ENCODE measurements around the gene PRKAG2. TPM values are rescaled to one million over a fixed set of nuclear protein-coding genes. Genes with fewer than 3 reads are reported as not detected.
"Not testable (repeated sequence)": the region's sequence is repeated elsewhere in the genome, so short reads cannot be mapped to it uniquely, and the experiment has no call there.

The PRKAG2 gene
- total RNA-seq, 1 experiment from 2014 or later = 23.9 TPM

GRCh38 chr7:151830121-151830830, 46.6 kb downstream of the PRKAG2 start:
- H3F3A ChIP-seq (ENCODE audit: low read length, unreplicated experiment) = no peaks in the 10 kb centered on the region
- ATAC-seq (no peak), DNase-seq (no peak)
- H3K36me3 ChIP-seq (ENCODE audit: low read depth, low read length) = no peaks in the 10 kb centered on the region
- no peaks in the 10 kb centered on the region for H3K9me3 ChIP-seq (ENCODE audit: low read length)
- H3K4me3 ChIP-seq (ENCODE audit: low read length) = no peak overlapping the region
- intact Hi-C loops (cut with micrococcal nuclease) = no loop called here
- H2AFZ ChIP-seq (ENCODE audit: low read length) = no peak overlapping the region
- no peaks in the 10 kb centered on the region for H3K27me3 ChIP-seq (ENCODE audit: low read length)
- H4K20me1 ChIP-seq (ENCODE audit: low read length) = no peaks in the 10 kb centered on the region
- no peak for TF ChIP-seq CTCF (conservative IDR thresholded peaks at IDR 0.05; ENCODE audit: low read depth, low read length)
- no peak overlapping the region for H3K9ac ChIP-seq (ENCODE audit: low read length)
- H3K4me2 ChIP-seq (ENCODE audit: low read length) = no peak overlapping the region
- POLR2A ChIA-PET (ENCODE audit: unreplicated experiment) = no interaction called here
- H3K27ac ChIP-seq (ENCODE audit: low read length) = no peak overlapping the region
- no peaks in the 10 kb centered on the region for H3K9me2 ChIP-seq (replicated peaks; ENCODE audit: low read length)
- CTCF ChIA-PET = no interaction called here
- no TSS peak for BruUV-seq (replicated peaks)
- H3K4me1 ChIP-seq (ENCODE audit: insufficient read depth, low read length) = no peaks in the 10 kb centered on the region
- H3K79me2 ChIP-seq (ENCODE audit: low read length) = no peaks in the 10 kb centered on the region

- Histone ChIP-seq H3K4me2 (ENCODE audit: low read length) (no peak overlapping the region), H3K4me1 (ENCODE audit: insufficient read depth, low read length) (no peaks in the 10 kb centered on the region), H3K79me2 (ENCODE audit: low read length) (no peaks in the 10 kb centered on the region), H3K9me3 (ENCODE audit: low read length) (no peaks in the 10 kb centered on the region), H3K27me3 (ENCODE audit: low read length) (no peaks in the 10 kb centered on the region), H3K9ac (ENCODE audit: low read length) (no peak overlapping the region), H4K20me1 (ENCODE audit: low read length) (no peaks in the 10 kb centered on the region), H3K27ac (ENCODE audit: low read length) (no peak overlapping the region), H3F3A (ENCODE audit: low read length, unreplicated experiment) (no peaks in the 10 kb centered on the region), H3K9me2 (replicated peaks; ENCODE audit: low read length) (no peaks in the 10 kb centered on the region), H3K36me3 (ENCODE audit: low read depth, low read length) (no peaks in the 10 kb centered on the region), H3K4me3 (ENCODE audit: low read length) (no peak overlapping the region), H2AFZ (ENCODE audit: low read length) (no peak overlapping the region)
- no peak for DNase-seq
- intact Hi-C loops (cut with micrococcal nuclease) = no loop called here
- no TSS peak for BruUV-seq (replicated peaks)
- no peak for ATAC-seq
- TF ChIP-seq EZH2 (IDR thresholded peaks at IDR 0.05; ENCODE audit: low read length, unreplicated experiment) (no peak), EZH2phosphoT487 (IDR thresholded peaks at IDR 0.05; ENCODE audit: borderline replicate concordance, low read length) (no peak), CTCF (conservative IDR thresholded peaks at IDR 0.05; ENCODE audit: low read depth, low read length) (no peak)
- CTCF ChIA-PET = no interaction called here
- POLR2A ChIA-PET (ENCODE audit: unreplicated experiment) = no interaction called here
These were observed 47.2 kb downstream of the PRKAG2 start for GRCh38 chr7:151829707-151830106.

- Histone ChIP-seq H3K9me3 (ENCODE audit: low read length) (no peaks in the 10 kb centered on the region), H3K4me1 (ENCODE audit: insufficient read depth, low read length) (no peaks in the 10 kb centered on the region), H3K4me3 (ENCODE audit: low read length) (no peak overlapping the region), H3K9me2 (replicated peaks; ENCODE audit: low read length) (no peaks in the 10 kb centered on the region), H3K9ac (ENCODE audit: low read length) (no peak overlapping the region), H4K20me1 (ENCODE audit: low read length) (no peaks in the 10 kb centered on the region), H3K4me2 (ENCODE audit: low read length) (no peak overlapping the region), H3F3A (ENCODE audit: low read length, unreplicated experiment) (no peaks in the 10 kb centered on the region), H3K36me3 (ENCODE audit: low read depth, low read length) (no peaks in the 10 kb centered on the region), H3K27me3 (ENCODE audit: low read length) (no peaks in the 10 kb centered on the region), H3K27ac (ENCODE audit: low read length) (no peak overlapping the region), H3K79me2 (ENCODE audit: low read length) (no peaks in the 10 kb centered on the region), H2AFZ (ENCODE audit: low read length) (no peak overlapping the region)
- BruUV-seq (replicated peaks) = no TSS peak
- ChIA-PET POLR2A (ENCODE audit: unreplicated experiment) (no interaction called here), CTCF (no interaction called here)
- intact Hi-C loops (cut with micrococcal nuclease) = no loop called here
- ATAC-seq = no peak
- DNase-seq = no peak
- TF ChIP-seq EZH2 (IDR thresholded peaks at IDR 0.05; ENCODE audit: low read length, unreplicated experiment) (no peak), EZH2phosphoT487 (IDR thresholded peaks at IDR 0.05; ENCODE audit: borderline replicate concordance, low read length) (no peak), CTCF (conservative IDR thresholded peaks at IDR 0.05; ENCODE audit: low read depth, low read length) (no peak)
These were observed 49.3 kb downstream of the PRKAG2 start for GRCh38 chr7:151827620-151828019.

- POLR2A ChIA-PET (ENCODE audit: unreplicated experiment); intact Hi-C loops (cut with micrococcal nuclease); H4K20me1 ChIP-seq (ENCODE audit: low read length); H3K4me1 ChIP-seq (ENCODE audit: insufficient read depth, low read length); H2AFZ ChIP-seq (ENCODE audit: low read length); H3K9me3 ChIP-seq (ENCODE audit: low read length); H3K9ac ChIP-seq (ENCODE audit: low read length); H3K27me3 ChIP-seq (ENCODE audit: low read length); H3K9me2 ChIP-seq (replicated peaks; ENCODE audit: low read length); H3F3A ChIP-seq (ENCODE audit: low read length, unreplicated experiment); BruUV-seq (replicated peaks); CTCF ChIA-PET; DNase-seq; H3K27ac ChIP-seq (ENCODE audit: low read length); H3K36me3 ChIP-seq (ENCODE audit: low read depth, low read length); H3K4me3 ChIP-seq (ENCODE audit: low read length); H3K4me2 ChIP-seq (ENCODE audit: low read length); H3K79me2 ChIP-seq (ENCODE audit: low read length); ATAC-seq: not testable (repeated sequence)
These were observed 50.6 kb downstream of the PRKAG2 start for GRCh38 chr7:151826316-151826715.

Measured in PC-3 (cell line).